K562 (cell line): Measurements from ENCODE around the gene SERAC1. TPM values are rescaled to one million over a fixed set of nuclear protein-coding genes. Genes with fewer than 3 reads are reported as not detected.

Experiments
- ATAC-seq: fragments of 200-7000 bp; cut with Tn5 transposase; 3 replicates; pipeline ENCODE4 v1.9.1; 2020; ENCODE audit warnings: moderate library complexity
- BruUV-seq: library from RNA; stranded (reverse); fragments of 400-500 nt; replicated peaks from 2 replicates; lab custom pipeline; 2021; lab: Mats Ljungman, UMichigan
- CTCF ChIA-PET: fragments of 300-600 bp; formaldehyde crosslinking; extraction: SDS; loops from one replicate; lab custom pipeline; 2021; ENCODE audit warnings: low intra/inter-chr PET ratio; lab: Yijun Ruan, JAX
- POLR2A ChIA-PET: fragments of 300-600, 350-650 bp; sonication (Branson Sonifier 250); formaldehyde crosslinking; extraction: SDS; loops from one replicate; lab custom pipeline; 2021; ENCODE audit warnings: antibody characterized with exemption, inconsistent platforms; lab: Yijun Ruan, JAX
- DNase-seq, 4 experiments: peaks; one replicate each; pipeline versions ENCODE4 v3.0.0 to v3.0.0-alpha.2; 2011 to 2018; ENCODE audit warnings: low spot score in 3 of 4, mixed read lengths in 3 of 4; ENCODE audit errors: extremely low read depth in 1 of 4
- FAIRE-seq: peaks from 2 replicates; lab custom pipeline; 2011; peaks lifted over from hg19 to GRCh38; lab: Jason Lieb, UNC
- H2AFZ ChIP-seq: 2 replicates; pipeline ENCODE4 v1.6.0; 2011; ENCODE audit warnings: low read depth, low read length, control low read depth, inconsistent platforms
- H3K27ac ChIP-seq: fragments of 200-600 bp; 3 replicates; pipeline ENCODE4 v1.8.0; 2011; ENCODE audit warnings: low read depth, mild to moderate bottlenecking, control low read depth, inconsistent platforms, low read length, moderate library complexity, mixed read lengths; ENCODE audit errors: extremely low read depth
- H3K27me3 ChIP-seq, 2 experiments: fragments of 300-600 bp in 1 of 2; 2 replicates in 1 of 2; 3 replicates in 1 of 2; pipeline versions ENCODE4 v1.6.0 to v1.8.0; 2011; ENCODE audit warnings: inconsistent platforms in 2 of 2, low read length in 2 of 2, mild to moderate bottlenecking in 1 of 2, mixed read lengths in 1 of 2, moderate library complexity in 1 of 2; ENCODE audit not compliant: control insufficient read depth in 2 of 2, insufficient read depth in 2 of 2
- H3K36me3 ChIP-seq: fragments of 300-600 bp; 3 replicates; pipeline ENCODE4 v1.8.0; 2011; ENCODE audit warnings: mild to moderate bottlenecking, low read length, inconsistent platforms; ENCODE audit not compliant: control insufficient read depth, insufficient read depth
- H3K4me1 ChIP-seq, 2 experiments: fragments of 200-600 bp in 1 of 2; replicated peaks in 1 of 2; 2 replicates in 1 of 2; 3 replicates in 1 of 2; pipeline versions ENCODE4 v1.5.1 to v1.8.0; 2011; ENCODE audit warnings: inconsistent platforms in 2 of 2, low read length in 2 of 2, mild to moderate bottlenecking in 1 of 2, mixed read lengths in 1 of 2, moderate library complexity in 1 of 2; ENCODE audit not compliant: control insufficient read depth in 2 of 2, insufficient read depth in 2 of 2
- H3K4me2 ChIP-seq: 2 replicates; pipeline ENCODE4 v1.6.1; 2011; ENCODE audit warnings: low read length, control low read depth, inconsistent platforms, mixed read lengths; ENCODE audit not compliant: insufficient read depth
- H3K4me3 ChIP-seq: fragments of 200-600 bp; sonication (generic), shearing (Covaris generic); 2 replicates; pipeline ENCODE4 v1.5.1; 2016; ENCODE audit warnings: control low read depth, inconsistent platforms
- H3K79me2 ChIP-seq: fragments of 200-600 bp; 3 replicates; pipeline ENCODE4 v1.8.0; 2011; ENCODE audit warnings: low read length, inconsistent platforms; ENCODE audit not compliant: control insufficient read depth, insufficient read depth
- H3K9ac ChIP-seq, 2 experiments: 2 replicates each; pipeline versions ENCODE4 v1.6.0 to v1.6.1; 2011; ENCODE audit warnings: low read depth in 2 of 2, low read length in 2 of 2, control low read depth in 1 of 2, inconsistent platforms in 1 of 2, mild to moderate bottlenecking in 1 of 2, mixed read lengths in 1 of 2; ENCODE audit not compliant: insufficient read depth in 1 of 2
- H3K9me1 ChIP-seq: one replicate; pipeline ENCODE4 v1.6.0; 2011; ENCODE audit warnings: inconsistent platforms, mild to moderate bottlenecking, low read length, moderate library complexity; ENCODE audit not compliant: control insufficient read depth, insufficient read depth
- H3K9me3 ChIP-seq: replicated peaks from 2 replicates; pipeline ENCODE4 v1.5.1; 2011; ENCODE audit warnings: low read depth, low read length, inconsistent platforms; ENCODE audit not compliant: control insufficient read depth, insufficient read depth
- H4K20me1 ChIP-seq: replicated peaks from 2 replicates; pipeline ENCODE4 v1.6.1; 2011; ENCODE audit warnings: low read length, inconsistent platforms, mixed read lengths; ENCODE audit not compliant: control insufficient read depth, insufficient read depth
- CREBBP ChIP-seq: IDR thresholded peaks from one replicate; pipeline ENCODE4 v1.6.1; 2012; ENCODE audit warnings: low read depth, mild to moderate bottlenecking, control low read depth, inconsistent platforms, low read length
- ELK3 ChIP-seq: fragments of 450-650 bp; formaldehyde crosslinking; IDR thresholded peaks from 2 replicates; pipeline ENCODE4 v1.4.0; 2020; ENCODE audit warnings: mild to moderate bottlenecking
- FUS ChIP-seq: fragments of 200-400 bp; formaldehyde crosslinking; optimal IDR thresholded peaks from 2 replicates; pipeline ENCODE3; 2017; ENCODE audit warnings: low read depth, low read length
- IRF2 ChIP-seq: sonication (generic); formaldehyde crosslinking; IDR thresholded peaks from 2 replicates; pipeline ENCODE4 v1.8.1; 2022; ENCODE audit warnings: mild to moderate bottlenecking, missing genetic modification reagents
- JUN ChIP-seq, 2 experiments: sonication (generic) in 1 of 2; formaldehyde crosslinking in 1 of 2; IDR thresholded peaks; 2 replicates each; pipeline versions ENCODE4 v1.6.1 to v1.8.0; 2012 to 2022; ENCODE audit warnings: borderline replicate concordance in 2 of 2, mild to moderate bottlenecking in 2 of 2, improper control_type of control experiment in 1 of 2, low read depth in 1 of 2, low read length in 1 of 2, missing genetic modification reagents in 1 of 2
- NFATC3 ChIP-seq: fragments of 450-650 bp; IDR thresholded peaks from 2 replicates; pipeline ENCODE4 v1.6.1; 2017; ENCODE audit warnings: mild to moderate bottlenecking
- NFE2L1 ChIP-seq: fragments of 450-650 bp; IDR thresholded peaks from 2 replicates; pipeline ENCODE4 v1.6.1; 2016; ENCODE audit warnings: missing genetic modification characterization, low read depth, mild to moderate bottlenecking, missing compliant biosample characterization, moderate library complexity, borderline replicate concordance
- POLR2A ChIP-seq: fragments of 450-650 bp; conservative IDR thresholded peaks from 2 replicates; pipeline ENCODE4 v1.6.1; 2016
- RBM15 ChIP-seq: fragments of 200-400 bp; formaldehyde crosslinking; IDR thresholded peaks from 2 replicates; pipeline ENCODE4 v1.6.1; 2018; ENCODE audit warnings: mild to moderate bottlenecking, low read length, moderate library complexity; ENCODE audit not compliant: insufficient read depth
- SRSF9 ChIP-seq: fragments of 200-400 bp; formaldehyde crosslinking; IDR thresholded peaks from 2 replicates; pipeline ENCODE4 v1.6.1; 2017; ENCODE audit warnings: low read depth, low read length, borderline replicate concordance
- THRA ChIP-seq: fragments of 450-650 bp; IDR thresholded peaks from 2 replicates; pipeline ENCODE4 v1.6.1; 2017; ENCODE audit warnings: mild to moderate bottlenecking, moderate library complexity
- XRCC4 ChIP-seq: IDR thresholded peaks from one replicate; pipeline ENCODE4 v1.6.1; 2011; ENCODE audit not compliant: insufficient read depth, insufficient read length; ENCODE audit errors: extremely low read depth
- ZNF76 ChIP-seq: fragments of 250-450 bp; sonication (Bioruptor Pico); IDR thresholded peaks from 2 replicates; pipeline ENCODE4 v1.4.0; 2020; ENCODE audit warnings: mild to moderate bottlenecking, moderate library complexity, borderline replicate concordance
- ZSCAN29 ChIP-seq: fragments of 450-650 bp; IDR thresholded peaks from 2 replicates; pipeline ENCODE4 v1.6.1; 2017
- WGBS: fragments of 100-300 bp; shearing (Covaris generic); methylation state at CpG from one replicate; pipeline ENCODE4 v1.1.6; 2016; ENCODE audit warnings: low coverage, mixed read lengths; ENCODE audit not compliant: insufficient coverage; ENCODE audit errors: missing lambda C conversion rate; 5-methylcytosine and 5-hydroxymethylcytosine counted together
- in situ Hi-C: fragments of 300-500 bp; cut with MboI; formaldehyde crosslinking; loops from 4 replicates; pipeline ENCODE4 v1.15.0; 2018; ENCODE audit warnings: inconsistent platforms, mixed read lengths
- intact Hi-C: fragments of 100-400 bp; cut with micrococcal nuclease; formaldehyde crosslinking; loops from 2 replicates; pipeline ENCODE4 v1.14.2; 2022
- polyA plus RNA-seq, 8 experiments: library from polyadenylated mRNA; depleted of rRNA in 4 of 8; stranded (reverse) in 5 of 8; unstranded in 3 of 8; fragments of >200 nt; fragmentation: Nextera tagmentation in 2 of 8; fragmentation: Illumina TruSeq in 1 of 8; extraction: Ambion mirVana in 2 of 8; extraction: Trizol in 1 of 8; gene quantifications; 2 replicates each; pipeline versions ENCODE4 v1.2.1 to v1.2.3, GENCODE V29; 2011 to 2014; ENCODE audit warnings: inconsistent platforms in 1 of 8, missing spikeins in 1 of 8
- total RNA-seq, 7 experiments: library from RNA; depleted of rRNA in 6 of 7; stranded (reverse); fragments of >200 nt in 6 of 7; fragmentation: Illumina TruSeq in 2 of 7; extraction: Trizol in 2 of 7; gene quantifications; 2 replicates each; pipeline versions ENCODE4 v1.2.1 to v1.2.3, GENCODE V29; 2011 to 2021; ENCODE audit warnings: low replicate concordance in 1 of 7

The SERAC1 gene
- total and polyA plus RNA-seq, 9 of the 15 experiments (the other 6 are each of a cell fraction or from before 2014, with no cell fraction given) = 1.8 to 6.2 (median 2.8) TPM

GRCh38 chr6:158118886-158119285 is 49.2 kb downstream of the SERAC1 start:
- Histone ChIP-seq H3K4me1 (peaks cover 6 to 11% of the 10 kb centered on the region in 2 experiments; a peak in 3 of 5 replicates), H3K9me1 (no peaks in the 10 kb centered on the region), H4K20me1 (no peaks in the 10 kb centered on the region), H3K9me3 (no peaks in the 10 kb centered on the region), H3K27me3 (no peaks in the 10 kb centered on the region), H3K36me3 (no peaks in the 10 kb centered on the region), H3K27ac (no peak overlapping the region), H3K9ac (no peak overlapping the region), H3K4me3 (no peak overlapping the region), H3K4me2 (no peak overlapping the region), H2AFZ (no peak overlapping the region), H3K79me2 (no peaks in the 10 kb centered on the region)
- intact Hi-C loops = no loop called here
- in situ Hi-C loops = no loop called here
- CTCF ChIA-PET = no interaction called here
- DNase-seq = no peak
- 59% methylated on average over 3 of the region's 3 CpGs for WGBS
- no peak for FAIRE-seq
- TF ChIP-seq RBM15 = no peak
- no peak for TF ChIP-seq NFATC3
- no TSS peak for BruUV-seq
- POLR2A ChIA-PET = interaction anchor here (0.5 to 0.6 kb wide), 2 partner anchors 32 to 57 kb away, joined by 3 read pairs; no protein-coding TSS in a partner anchor
- no peak for ATAC-seq

GRCh38 chr6:158115508-158115907 is 52.6 kb downstream of the SERAC1 start:
- Histone ChIP-seq H3K27me3 (no peaks in the 10 kb centered on the region), H3K4me2 (no peak overlapping the region), H3K4me3 (no peak overlapping the region), H2AFZ (no peak overlapping the region), H3K36me3 (no peaks in the 10 kb centered on the region), H3K4me1 (peaks cover 9% of the 10 kb centered on the region in 2 experiments; a peak in 2 of 5 replicates), H3K79me2 (no peaks in the 10 kb centered on the region), H4K20me1 (no peaks in the 10 kb centered on the region), H3K9me3 (no peaks in the 10 kb centered on the region), H3K27ac (no peak overlapping the region), H3K9ac (peak overlapping the region in 1 of 2 experiments; percentile 13; a peak in 1 of 4 replicates), H3K9me1 (no peaks in the 10 kb centered on the region)
- FAIRE-seq (no peak), DNase-seq (peak in 2 of 4 experiments; percentile 24 to 32), ATAC-seq (peak; percentile 65)
- ChIA-PET CTCF (no interaction called here), POLR2A (interaction anchor here (1.0 kb wide), 1 partner anchor 16 kb away, joined by 4 read pairs; no protein-coding TSS in a partner anchor)
- intact Hi-C loops (no loop called here), in situ Hi-C loops (no loop called here)
- BruUV-seq = no TSS peak
- 46% methylated on average over 6 of the region's 6 CpGs for WGBS
- TF ChIP-seq SRSF9 (no peak), XRCC4 (no peak), THRA (no peak), NFE2L1 (tag) (no peak), ZNF76 (CRISPR knock-in tag) (no peak), ZSCAN29 (no peak), FUS (no peak), ELK3 (CRISPR knock-in tag) (no peak), POLR2A (no peak), JUN (IDR thresholded peaks at IDR 0.05; ENCODE audit: borderline replicate concordance, low read depth, low read length) (no peak), JUN (CRISPR knock-in tag; IDR thresholded peaks at IDR 0.05; ENCODE audit: borderline replicate concordance) (no peak), CREBBP (no peak), IRF2 (CRISPR knock-in tag) (no peak)
